HepG2 (cell line): ENCODE measurements around the gene PIP4K2B. TPM values are rescaled to one million over a fixed set of nuclear protein-coding genes. Genes with fewer than 3 reads are reported as not detected.

Source experiments
- ETV5 ChIP-seq: IDR thresholded peaks from 2 replicates; pipeline ENCODE4 v1.6.1; 2018; ENCODE audit warnings: missing biosample characterization, missing genetic modification reagents, inconsistent platforms, borderline replicate concordance
- FOXK2 ChIP-seq: fragments of 450-650 bp; IDR thresholded peaks from 2 replicates; pipeline ENCODE4 v1.6.1; 2016
- GATA4 ChIP-seq: sonication (generic); IDR thresholded peaks from 2 replicates; pipeline ENCODE4 v1.6.1; 2016; ENCODE audit warnings: antibody characterized with exemption, low read depth, borderline replicate concordance
- GMEB2 ChIP-seq: IDR thresholded peaks from 2 replicates; pipeline ENCODE4 v1.6.1; 2016; ENCODE audit warnings: missing biosample characterization, missing genetic modification reagents, low read depth
- GPBP1L1 ChIP-seq: sonication (generic); formaldehyde crosslinking; IDR thresholded peaks from 2 replicates; pipeline ENCODE4 v1.5.0; 2020; ENCODE audit warnings: mild to moderate bottlenecking, missing genetic modification reagents
- MBD4 ChIP-seq: IDR thresholded peaks from 2 replicates; pipeline ENCODE4 v1.6.1; 2012; ENCODE audit warnings: low read length, inconsistent platforms, borderline replicate concordance
- MIER2 ChIP-seq: IDR thresholded peaks from 2 replicates; pipeline ENCODE4 v1.6.1; 2016; ENCODE audit warnings: missing biosample characterization, missing genetic modification reagents
- RBM22 ChIP-seq: fragments of 200-400 bp; formaldehyde crosslinking; optimal IDR thresholded peaks from 2 replicates; pipeline ENCODE3; 2017; ENCODE audit warnings: mild to moderate bottlenecking, low read length, moderate library complexity
- RXRB ChIP-seq: IDR thresholded peaks from 2 replicates; pipeline ENCODE4 v1.6.1; 2016; ENCODE audit warnings: borderline replicate concordance, missing genetic modification reagents, missing compliant biosample characterization
- U2AF2 ChIP-seq: fragments of 200-400 bp; formaldehyde crosslinking; IDR thresholded peaks from 2 replicates; pipeline ENCODE4 v1.6.1; 2017; ENCODE audit warnings: low read depth, mild to moderate bottlenecking, low read length
- XRCC5 ChIP-seq: fragments of 200-400 bp; formaldehyde crosslinking; optimal IDR thresholded peaks from 2 replicates; pipeline ENCODE3; 2017; ENCODE audit warnings: mild to moderate bottlenecking, low read length
- ZBTB39 ChIP-seq: sonication (generic); formaldehyde crosslinking; IDR thresholded peaks from 2 replicates; pipeline ENCODE4 v1.5.0; 2020; ENCODE audit warnings: missing genetic modification reagents
- ZNF205 ChIP-seq: IDR thresholded peaks from 2 replicates; pipeline ENCODE4 v1.6.1; 2018; ENCODE audit warnings: missing biosample characterization, missing genetic modification reagents
- ZNF546 ChIP-seq: sonication (generic); formaldehyde crosslinking; conservative IDR thresholded peaks from 2 replicates; pipeline ENCODE4 v1.8.1; 2023; ENCODE audit warnings: mild to moderate bottlenecking, missing genetic modification reagents
- polyA plus RNA-seq, 8 experiments: library from polyadenylated mRNA; depleted of rRNA in 3 of 8; stranded (reverse) in 7 of 8; unstranded in 1 of 8; fragments of >200 nt; fragmentation: Illumina TruSeq in 4 of 8; extraction: Trizol in 4 of 8; gene quantifications; 2 replicates each; pipeline versions ENCODE4 v1.2.1 to v1.2.3, GENCODE V29; 2011 to 2016; ENCODE audit warnings: low read depth in 4 of 8, missing spikeins in 1 of 8, mixed read lengths in 1 of 8; ENCODE audit not compliant: insufficient read depth in 1 of 8
- total RNA-seq, 5 experiments: library from RNA; depleted of rRNA; stranded (reverse); fragments of >200 nt; fragmentation: Illumina TruSeq; extraction: Trizol; gene quantifications; 2 replicates each; pipeline ENCODE4 v1.2.3, GENCODE V29; 2016; ENCODE audit warnings: low read depth in 1 of 5
- TF ChIP-seq, protein P1 (sequence below): sonication (generic); formaldehyde crosslinking; IDR thresholded peaks from 2 replicates; pipeline ENCODE4 v1.4.0; 2020; ENCODE audit warnings: missing genetic modification reagents; ENCODE audit errors: not compliant biosample characterization
- TF ChIP-seq, protein P2 (sequence below): sonication (generic); formaldehyde crosslinking; IDR thresholded peaks from 2 replicates; pipeline ENCODE4 v1.5.1; 2020; ENCODE audit warnings: missing genetic modification reagents, mild to moderate bottlenecking, borderline replicate concordance
- TF ChIP-seq, protein P3 (sequence below): IDR thresholded peaks from 2 replicates; pipeline ENCODE4 v1.6.1; 2012; ENCODE audit warnings: inconsistent platforms

The PIP4K2B gene
- total and polyA plus RNA-seq, 2 of the 13 experiments (the other 11 are each of a cell fraction or from before 2014, with no cell fraction given): 20.4 to 54.0 TPM

DNA sequence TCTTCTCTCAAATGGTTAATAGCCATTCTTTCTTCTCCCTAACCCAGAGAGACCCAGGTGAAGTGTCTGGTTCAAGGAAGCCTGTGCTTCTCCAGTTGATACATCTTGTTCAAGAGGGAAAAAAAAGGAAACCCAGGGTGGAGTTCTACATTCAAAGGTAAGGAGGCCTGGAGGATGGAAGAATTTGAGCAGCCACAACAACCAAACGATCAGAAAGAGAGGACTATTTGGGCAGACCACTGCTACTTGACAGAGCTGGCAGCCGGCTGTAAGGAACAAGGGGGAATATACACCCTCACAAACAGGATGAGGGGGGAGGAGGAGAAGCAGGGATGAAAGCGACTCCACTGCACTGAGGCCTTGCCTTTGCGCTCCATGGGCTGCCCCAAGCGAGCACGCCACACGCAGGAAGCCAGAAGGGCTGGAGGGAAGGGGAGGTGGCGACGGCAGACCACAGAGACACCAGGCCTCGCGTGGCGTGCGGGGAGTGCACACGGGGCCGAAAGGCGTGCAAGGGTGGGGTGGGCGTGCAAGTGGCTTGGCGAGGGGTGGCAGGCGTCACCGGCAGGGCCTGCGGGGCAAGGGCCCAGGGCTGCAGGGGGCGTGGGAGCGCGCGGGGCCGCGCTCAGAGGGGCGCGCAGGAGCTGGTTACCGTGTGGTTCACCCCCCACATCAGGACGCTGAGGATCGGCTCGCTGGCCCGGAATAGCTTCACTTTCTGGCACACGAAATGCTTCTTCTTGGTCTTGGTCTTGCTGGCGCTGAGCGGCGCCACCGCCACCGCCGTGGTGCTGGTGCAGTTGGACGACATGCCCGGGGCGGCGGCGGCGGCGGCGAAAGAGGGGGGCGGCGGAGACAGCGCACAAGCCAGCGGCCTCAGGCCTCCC, 499 bp downstream of the PIP4K2B start (continued):
- no peak; the same call in 1 of the 2 replicates for TF ChIP-seq ZNF205 (CRISPR knock-in tag)
- TF ChIP-seq XRCC5: no peak
- TF ChIP-seq, protein P1, sequence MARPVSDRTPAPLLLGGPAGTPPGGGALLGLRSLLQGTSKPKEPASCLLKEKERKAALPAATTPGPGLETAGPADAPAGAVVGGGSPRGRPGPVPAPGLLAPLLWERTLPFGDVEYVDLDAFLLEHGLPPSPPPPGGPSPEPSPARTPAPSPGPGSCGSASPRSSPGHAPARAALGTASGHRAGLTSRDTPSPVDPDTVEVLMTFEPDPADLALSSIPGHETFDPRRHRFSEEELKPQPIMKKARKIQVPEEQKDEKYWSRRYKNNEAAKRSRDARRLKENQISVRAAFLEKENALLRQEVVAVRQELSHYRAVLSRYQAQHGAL (CRISPR knock-in tag): no peak
- TF ChIP-seq, protein P2, sequence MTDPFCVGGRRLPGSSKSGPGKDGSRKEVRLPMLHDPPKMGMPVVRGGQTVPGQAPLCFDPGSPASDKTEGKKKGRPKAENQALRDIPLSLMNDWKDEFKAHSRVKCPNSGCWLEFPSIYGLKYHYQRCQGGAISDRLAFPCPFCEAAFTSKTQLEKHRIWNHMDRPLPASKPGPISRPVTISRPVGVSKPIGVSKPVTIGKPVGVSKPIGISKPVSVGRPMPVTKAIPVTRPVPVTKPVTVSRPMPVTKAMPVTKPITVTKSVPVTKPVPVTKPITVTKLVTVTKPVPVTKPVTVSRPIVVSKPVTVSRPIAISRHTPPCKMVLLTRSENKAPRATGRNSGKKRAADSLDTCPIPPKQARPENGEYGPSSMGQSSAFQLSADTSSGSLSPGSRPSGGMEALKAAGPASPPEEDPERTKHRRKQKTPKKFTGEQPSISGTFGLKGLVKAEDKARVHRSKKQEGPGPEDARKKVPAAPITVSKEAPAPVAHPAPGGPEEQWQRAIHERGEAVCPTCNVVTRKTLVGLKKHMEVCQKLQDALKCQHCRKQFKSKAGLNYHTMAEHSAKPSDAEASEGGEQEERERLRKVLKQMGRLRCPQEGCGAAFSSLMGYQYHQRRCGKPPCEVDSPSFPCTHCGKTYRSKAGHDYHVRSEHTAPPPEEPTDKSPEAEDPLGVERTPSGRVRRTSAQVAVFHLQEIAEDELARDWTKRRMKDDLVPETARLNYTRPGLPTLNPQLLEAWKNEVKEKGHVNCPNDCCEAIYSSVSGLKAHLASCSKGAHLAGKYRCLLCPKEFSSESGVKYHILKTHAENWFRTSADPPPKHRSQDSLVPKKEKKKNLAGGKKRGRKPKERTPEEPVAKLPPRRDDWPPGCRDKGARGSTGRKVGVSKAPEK: no peak
- TF ChIP-seq MIER2 (CRISPR knock-in tag): no peak
- peak; percentile 18; the same call in 1 of the 2 replicates for TF ChIP-seq FOXK2
- TF ChIP-seq GMEB2 (CRISPR knock-in tag): no peak
- no peak for TF ChIP-seq ZNF546
- TF ChIP-seq ZBTB39 (CRISPR knock-in tag): 0 out of 2 replicates have a peak, but pooled peaks have one; percentile 34
- TF ChIP-seq RXRB: no peak
- TF ChIP-seq, protein P3, sequence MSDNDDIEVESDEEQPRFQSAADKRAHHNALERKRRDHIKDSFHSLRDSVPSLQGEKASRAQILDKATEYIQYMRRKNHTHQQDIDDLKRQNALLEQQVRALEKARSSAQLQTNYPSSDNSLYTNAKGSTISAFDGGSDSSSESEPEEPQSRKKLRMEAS: peak; percentile 84
- TF ChIP-seq GATA4: no peak
- TF ChIP-seq U2AF2: no peak
- no peak; the same call in none of the 2 replicates for TF ChIP-seq ETV5
- no peak for TF ChIP-seq RBM22
- no peak for TF ChIP-seq GPBP1L1 (CRISPR knock-in tag)
- TF ChIP-seq MBD4: no peak
